NCI-H1048 (cell line): ENCODE results near the gene CNTN4.
"Not testable (repeated sequence)": the region's sequence is repeated elsewhere in the genome, so short reads cannot be mapped to it uniquely, and the experiment has no call there.

Experiments used
- DNase-seq: peaks from one replicate; lab custom pipeline; 2025; lab: John Stamatoyannopoulos, UW

Gene CNTN4

DNA sequence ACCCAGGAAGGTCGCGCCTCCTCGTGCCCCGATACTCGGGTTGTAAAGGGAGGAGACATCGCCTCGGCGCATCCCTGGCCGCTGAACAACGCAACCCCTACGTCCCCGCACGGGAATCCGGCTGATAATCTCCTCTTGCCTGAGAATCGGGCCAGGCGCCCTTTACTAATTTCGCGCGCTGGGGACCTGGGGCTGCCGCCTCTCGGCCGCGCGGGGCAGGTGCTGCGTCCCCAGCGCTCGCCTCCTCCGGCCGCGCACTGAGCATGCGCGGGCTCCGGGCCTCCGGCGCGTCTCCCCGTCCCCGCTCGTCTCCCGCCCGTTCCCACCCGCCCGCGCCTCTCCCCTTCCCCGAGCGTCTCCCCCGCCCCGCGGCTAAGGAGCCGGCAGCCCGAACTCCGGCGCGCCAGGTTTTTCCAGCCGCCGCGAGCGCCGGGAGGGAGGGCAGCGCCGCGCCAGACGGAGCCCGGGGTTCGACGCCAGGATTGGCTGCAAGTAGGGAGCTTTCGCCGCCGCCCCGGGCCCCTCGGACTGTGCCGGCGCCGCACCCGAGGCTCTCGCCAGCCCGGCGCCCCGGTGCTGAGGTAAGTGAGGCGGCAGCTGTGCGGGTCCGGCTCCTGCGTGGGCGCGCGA, at the start of gene CNTN4:
TSS of gene CNTN4 (plus strand) at position 469 of the 630 bp plus-strand sequence.
- DNase-seq, result no peak

- no peak for DNase-seq
Observed at GRCh38 chr3:2061360-2061759, 37.3 kb upstream of the CNTN4 start.

- no peak for DNase-seq
Observed at GRCh38 chr3:2071531-2071930, 27.1 kb upstream of the CNTN4 start.

GRCh38 chr3:2078821-2079220, 19.8 kb upstream of the CNTN4 start:
- DNase-seq, result no peak

DNA sequence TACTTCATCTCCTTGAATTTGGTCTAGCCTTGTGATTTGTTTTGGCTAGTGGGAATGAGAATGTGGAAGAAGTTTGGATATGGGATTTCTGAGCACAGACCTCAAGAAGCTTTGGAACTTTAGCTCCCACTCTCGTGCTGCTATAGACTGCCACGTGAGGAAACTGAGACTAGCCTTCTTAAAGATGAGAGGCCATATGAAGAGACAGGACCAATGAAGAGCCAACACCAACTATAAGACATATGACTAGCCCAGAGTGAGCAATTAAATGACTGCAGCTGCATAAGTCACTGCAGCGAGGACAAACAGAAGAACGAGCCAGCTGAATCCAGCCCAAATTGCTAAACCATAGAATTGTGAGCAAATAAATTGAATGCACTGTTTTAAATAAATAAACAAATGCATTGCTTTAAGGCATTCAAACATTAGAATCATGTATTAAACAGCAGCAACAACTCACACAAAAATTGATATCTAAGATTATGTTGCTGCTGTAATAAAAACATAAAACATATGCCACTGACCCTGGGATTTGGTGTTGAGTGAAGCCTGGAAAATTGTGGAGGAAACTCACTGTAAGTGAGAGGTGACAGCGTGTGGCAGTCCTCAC, 15.7 kb upstream of the CNTN4 start:
- DNase-seq, result no peak

DNA sequence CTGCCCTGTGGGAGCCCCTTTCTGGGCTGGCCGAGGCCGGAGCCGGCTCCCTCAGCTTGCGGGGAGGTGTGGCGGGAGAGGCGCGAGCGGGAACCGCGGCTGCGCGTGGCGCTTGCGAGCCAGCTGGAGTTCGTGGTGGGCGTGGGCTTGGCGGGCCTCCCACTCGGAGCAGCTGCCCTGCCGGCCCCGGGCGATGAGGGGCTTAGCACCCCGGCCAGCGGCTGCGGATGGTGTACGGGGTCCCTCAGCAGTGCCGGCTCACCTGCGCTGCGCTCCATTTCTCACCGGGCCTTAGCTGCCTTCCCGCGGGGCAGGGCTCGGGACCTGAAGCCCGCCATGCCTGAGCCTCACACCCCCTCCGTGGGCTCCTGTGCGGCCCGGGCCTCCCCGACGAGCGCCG, 15.1 kb upstream of the CNTN4 start:
- not testable (repeated sequence) for DNase-seq

DNA sequence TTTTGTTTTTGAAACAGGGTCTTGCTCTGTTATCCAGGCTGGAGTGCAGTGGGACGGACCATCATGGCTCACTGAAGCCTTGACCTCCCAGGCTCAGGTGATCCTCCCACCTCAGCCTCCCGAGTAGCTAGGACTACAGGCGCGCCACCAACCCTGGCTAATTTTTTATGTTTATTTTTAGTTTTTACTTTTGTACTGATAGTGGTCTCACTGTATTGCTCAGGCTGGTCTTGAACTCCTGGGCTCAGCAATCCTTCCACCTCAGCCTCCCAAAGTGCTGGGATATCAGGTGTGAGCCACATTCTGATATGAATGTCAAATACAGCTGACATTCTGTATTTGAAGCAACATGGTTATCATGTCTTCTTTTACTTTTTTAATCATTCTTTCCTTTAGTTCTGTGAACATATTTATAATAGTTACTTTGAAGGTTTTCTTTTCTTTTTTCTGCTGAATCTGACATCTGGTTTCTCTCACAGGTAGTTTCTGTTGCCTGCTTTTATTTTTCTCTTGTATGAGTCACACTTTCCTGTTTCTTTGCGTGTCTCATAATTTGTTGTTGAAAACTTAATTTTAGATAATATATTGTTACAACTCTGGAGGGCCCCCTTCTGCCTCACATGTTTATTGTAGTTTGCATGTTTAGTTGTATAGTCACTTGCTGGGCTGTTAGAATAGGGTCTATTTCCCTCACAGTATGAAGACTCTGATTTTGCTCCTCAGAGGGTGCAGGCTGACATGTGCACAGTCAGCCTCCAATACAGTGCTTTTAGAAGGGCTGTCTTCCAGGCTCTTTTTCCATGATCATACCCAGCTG, 8.4 kb upstream of the CNTN4 start:
- DNase-seq, result no peak

- DNase-seq, result no peak
Observed at GRCh38 chr3:2092758-2093157, 5.9 kb upstream of the CNTN4 start.

GRCh38 chr3:2094941-2095340, 3.7 kb upstream of the CNTN4 start:
- DNase-seq, result no peak

DNA sequence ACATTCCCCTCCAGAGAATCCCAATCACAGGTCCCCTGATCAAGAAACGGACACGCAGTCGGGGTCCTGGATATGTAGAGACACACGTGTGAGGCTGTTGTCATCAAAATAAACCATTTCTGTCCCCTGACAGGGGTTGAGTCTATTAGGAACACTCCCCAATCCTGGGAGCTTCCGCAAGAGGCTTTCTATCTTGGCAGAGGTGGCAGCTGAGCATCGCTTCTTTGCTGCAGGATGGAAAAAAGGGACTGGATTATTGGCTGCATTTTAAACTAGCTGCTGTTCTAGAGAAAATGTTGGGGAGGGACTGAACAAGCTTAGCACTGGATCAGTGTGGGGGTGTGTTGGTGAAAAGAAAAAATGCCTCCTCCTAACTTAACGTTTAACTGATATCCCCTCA, 2.5 kb upstream of the CNTN4 start:
- no peak for DNase-seq

DNA sequence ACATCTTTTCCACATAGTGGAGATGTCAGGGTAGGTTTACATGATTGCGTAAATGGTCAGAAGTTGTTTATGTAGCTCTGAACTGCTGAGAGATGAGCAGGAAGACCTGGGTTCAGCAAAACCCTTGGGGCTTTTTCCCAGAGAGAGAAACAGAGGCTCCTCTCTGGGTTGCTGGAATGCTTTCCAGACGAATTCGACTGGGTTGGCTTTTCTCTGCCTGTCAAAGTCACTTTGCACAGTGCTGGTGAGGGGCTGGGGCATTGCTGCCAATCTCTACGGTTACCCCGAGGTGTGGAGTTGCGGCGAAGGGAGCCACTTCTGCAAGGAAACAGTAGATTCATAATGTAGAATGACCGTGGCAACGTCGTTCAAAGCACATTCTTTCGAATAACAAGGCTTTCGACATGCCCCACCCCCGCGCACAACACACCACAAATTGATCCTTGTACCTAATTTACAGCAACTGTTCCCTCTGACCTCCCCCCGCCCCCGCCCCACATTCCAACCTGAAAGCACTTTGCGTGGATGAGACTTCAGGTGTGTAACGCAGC, 950 bp upstream of the CNTN4 start:
- no peak for DNase-seq

DNA sequence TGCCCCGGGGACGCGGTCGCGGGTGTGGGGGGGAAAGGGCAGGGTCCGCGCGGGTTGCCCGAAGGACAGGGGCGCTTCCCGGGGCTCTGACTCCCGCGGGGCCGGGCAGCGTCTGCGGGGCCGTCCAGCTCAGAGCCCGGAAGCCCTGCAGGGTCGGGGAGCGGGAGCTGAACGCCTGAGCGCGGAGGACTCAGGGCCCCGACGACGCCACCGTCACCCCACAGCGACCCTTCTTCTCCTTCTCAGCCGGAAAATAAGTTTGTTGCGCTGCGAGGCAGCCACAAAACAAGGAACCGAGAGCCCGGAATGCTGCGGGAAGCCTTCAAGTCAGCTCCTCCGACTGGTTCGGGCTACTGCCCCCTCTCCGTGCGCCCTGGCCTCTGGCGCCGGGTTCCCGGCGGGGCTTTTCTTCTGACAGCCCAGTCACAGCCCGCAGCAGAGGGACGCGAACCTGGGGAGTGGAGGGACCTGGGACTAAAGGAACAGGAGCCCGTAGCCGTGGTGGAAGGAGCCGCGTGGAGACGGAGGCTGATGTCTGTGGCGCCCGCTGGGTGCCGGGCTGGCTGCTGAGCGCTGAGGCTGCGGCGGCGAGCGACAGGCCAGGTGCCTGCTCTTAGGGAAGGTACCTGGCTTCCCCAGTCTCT, 484 bp downstream of the CNTN4 start:
- no peak for DNase-seq

- no peak for DNase-seq
Observed at GRCh38 chr3:2099779-2100191, 1.1 kb downstream of the CNTN4 start.

DNA sequence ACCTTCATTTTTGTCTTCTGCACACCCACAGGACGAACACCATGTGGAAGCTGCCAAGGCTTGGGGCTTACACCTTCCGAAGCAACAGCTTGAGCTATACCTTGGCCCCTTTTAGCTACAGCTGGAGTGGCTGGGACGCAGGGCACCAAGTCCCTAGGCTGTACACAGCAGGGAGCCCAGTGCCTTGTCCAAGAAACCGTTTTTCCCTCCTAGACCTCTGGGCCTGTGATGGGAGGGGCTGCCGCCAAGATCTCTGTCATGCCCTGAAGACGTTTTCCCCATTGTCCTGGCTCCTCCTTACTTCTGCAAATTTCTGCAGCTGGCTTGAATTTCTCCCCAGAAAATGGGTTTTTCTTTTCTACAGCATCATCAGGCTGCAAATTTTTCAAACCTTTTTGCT, 7.8 kb downstream of the CNTN4 start:
- DNase-seq, result no peak

GRCh38 chr3:2110597-2111117, 12.0 kb downstream of the CNTN4 start:
- DNase-seq, result no peak

DNA sequence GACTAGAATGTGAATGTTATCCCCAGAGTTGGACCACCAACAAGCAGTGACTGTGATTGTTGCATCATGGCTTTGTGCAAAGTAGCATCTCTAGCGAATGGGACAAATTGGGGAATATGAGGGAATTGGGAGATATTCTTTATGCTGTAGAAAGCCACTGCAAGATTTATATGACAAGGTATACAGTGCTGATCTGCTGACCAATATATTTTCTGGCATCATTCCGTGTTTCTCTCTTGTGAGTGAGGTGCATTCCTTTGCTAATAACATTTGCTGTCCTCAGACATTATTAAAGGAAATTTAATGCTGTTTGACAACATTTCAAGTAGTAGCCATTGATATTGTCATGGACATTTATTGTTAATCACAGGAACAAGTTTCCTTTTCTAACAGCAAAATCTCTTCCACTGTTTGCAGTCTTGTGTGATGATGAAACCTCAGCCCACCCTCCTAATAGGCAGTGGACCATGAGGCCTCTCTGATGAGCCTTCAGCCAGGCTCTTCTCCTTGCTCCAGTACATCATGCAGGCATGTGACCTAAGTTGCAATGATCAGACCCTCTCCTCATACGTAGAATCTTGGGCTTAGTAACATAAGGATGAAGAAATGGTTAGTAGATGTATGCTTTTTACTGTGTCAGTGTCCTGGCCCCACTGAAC, 16.1 kb downstream of the CNTN4 start:
- no peak for DNase-seq

DNA sequence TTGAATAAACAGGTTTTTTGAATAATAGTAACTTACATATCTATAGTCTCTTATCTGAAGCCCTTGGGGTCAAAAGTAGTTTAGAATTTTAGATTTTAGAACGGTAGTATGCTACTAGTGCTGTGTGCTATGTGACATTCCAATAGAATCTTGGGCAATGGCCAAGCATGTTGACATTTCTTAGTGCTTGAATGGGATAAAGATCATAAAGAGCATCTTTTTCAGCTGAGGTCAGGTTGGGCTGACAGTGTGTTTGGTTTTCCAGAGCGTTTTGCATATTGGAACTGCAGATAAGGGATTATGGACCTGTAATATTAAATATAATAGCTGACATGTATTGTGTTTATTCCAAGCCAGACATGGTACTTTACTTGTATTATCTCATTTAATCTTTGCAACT, 32.1 kb downstream of the CNTN4 start:
- DNase-seq, result no peak

DNA sequence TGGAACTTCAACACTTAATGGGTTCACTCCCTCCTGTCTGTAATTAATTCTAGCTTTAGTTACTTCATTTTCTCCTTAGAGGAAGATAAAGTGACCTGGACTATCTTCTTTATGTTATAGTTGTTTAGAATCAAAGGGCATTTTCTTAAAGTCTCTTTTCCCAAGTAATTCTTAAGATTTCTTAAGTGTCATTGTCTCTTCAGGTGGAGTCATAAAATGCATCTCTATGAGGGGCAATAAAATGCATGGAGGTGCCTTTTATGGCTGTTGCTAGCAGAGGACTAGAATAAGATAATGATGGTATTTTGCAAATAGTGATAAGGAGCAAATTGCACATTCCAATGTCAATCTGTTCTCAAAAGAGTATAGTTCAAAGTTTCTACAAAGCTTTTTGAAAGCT, 34.5 kb downstream of the CNTN4 start:
- DNase-seq, result no peak

DNA sequence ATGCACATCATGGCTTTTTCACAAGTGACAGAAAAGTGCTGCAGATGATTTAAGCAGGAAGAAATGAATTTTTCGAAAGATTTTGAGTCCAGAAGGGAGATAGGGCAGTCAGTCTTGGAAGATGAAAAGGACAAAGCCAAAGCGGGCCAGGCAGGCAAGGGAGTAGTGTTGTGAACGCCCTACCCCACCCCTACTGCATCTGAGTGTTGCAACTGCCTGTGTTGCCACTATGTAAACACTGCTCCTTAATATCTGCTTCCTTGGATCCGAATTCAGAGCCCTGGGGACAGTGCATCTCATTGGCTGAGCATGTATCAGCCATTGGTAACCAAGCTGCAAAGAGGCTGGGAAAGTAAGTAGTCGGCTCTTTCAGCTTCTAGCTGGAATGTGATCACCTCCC, 39.0 kb downstream of the CNTN4 start:
- no peak for DNase-seq

DNA sequence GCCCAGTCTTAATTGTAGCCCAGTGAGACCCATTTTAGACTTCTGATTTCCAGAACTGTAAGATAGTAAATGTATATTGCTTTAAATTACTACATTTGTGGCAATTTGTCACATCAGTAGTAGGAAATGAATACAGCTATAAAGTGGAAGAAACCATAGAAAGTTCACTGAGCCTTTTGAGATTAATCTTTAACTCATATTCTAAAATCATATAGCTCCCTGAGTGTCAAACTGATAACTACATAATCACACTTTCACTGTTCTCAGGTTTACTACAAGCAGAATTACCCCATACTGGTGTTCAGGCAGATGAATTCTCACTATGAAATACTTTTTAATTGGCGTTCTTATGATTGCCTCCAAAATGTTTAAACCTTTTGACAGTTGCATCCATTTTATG, 42.8 kb downstream of the CNTN4 start:
- DNase-seq, result no peak

GRCh38 chr3:2148561-2149340, 50.1 kb downstream of the CNTN4 start:
- no peak for DNase-seq
